ENCODE results near the gene ACP2.

ACP2 gene

DNA sequence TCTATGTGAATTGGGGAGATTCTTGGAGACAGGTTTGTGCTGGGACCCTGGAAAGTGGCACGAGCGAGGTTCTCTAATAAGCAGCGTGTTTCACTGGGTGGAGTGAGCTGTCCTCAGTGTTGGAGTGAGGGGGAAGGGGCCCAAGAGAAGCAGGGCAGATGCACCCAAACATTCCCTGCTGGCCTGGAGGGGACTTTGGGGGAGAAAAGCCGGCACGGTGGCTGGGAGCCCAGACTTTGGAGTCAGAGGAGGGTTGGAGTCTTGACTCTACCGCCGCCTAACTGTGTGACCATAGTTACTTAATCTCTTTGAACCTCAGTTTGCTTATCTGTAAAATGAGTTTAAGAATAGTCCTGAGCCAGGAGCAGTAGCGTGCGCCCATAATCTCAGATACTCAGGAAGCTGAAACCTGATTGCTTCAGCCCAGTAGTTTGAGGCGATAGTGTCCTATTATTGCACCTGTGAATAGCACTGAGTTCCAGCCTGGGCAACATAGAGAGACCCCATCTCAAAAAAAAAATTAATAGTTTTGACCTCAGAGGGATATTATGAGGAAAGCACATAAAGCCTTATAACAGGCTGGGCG lies 9.8 kb upstream of the ACP2 start:
- FAIRE-seq, result no peak
- DNase-seq (ENCODE audit: insufficient read length, low spot score), result no peak
- TF ChIP-seq, protein P1, sequence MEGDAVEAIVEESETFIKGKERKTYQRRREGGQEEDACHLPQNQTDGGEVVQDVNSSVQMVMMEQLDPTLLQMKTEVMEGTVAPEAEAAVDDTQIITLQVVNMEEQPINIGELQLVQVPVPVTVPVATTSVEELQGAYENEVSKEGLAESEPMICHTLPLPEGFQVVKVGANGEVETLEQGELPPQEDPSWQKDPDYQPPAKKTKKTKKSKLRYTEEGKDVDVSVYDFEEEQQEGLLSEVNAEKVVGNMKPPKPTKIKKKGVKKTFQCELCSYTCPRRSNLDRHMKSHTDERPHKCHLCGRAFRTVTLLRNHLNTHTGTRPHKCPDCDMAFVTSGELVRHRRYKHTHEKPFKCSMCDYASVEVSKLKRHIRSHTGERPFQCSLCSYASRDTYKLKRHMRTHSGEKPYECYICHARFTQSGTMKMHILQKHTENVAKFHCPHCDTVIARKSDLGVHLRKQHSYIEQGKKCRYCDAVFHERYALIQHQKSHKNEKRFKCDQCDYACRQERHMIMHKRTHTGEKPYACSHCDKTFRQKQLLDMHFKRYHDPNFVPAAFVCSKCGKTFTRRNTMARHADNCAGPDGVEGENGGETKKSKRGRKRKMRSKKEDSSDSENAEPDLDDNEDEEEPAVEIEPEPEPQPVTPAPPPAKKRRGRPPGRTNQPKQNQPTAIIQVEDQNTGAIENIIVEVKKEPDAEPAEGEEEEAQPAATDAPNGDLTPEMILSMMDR (IDR thresholded peaks at IDR 0.05; ENCODE audit: insufficient read depth, missing control alignments), result no peak

DNA sequence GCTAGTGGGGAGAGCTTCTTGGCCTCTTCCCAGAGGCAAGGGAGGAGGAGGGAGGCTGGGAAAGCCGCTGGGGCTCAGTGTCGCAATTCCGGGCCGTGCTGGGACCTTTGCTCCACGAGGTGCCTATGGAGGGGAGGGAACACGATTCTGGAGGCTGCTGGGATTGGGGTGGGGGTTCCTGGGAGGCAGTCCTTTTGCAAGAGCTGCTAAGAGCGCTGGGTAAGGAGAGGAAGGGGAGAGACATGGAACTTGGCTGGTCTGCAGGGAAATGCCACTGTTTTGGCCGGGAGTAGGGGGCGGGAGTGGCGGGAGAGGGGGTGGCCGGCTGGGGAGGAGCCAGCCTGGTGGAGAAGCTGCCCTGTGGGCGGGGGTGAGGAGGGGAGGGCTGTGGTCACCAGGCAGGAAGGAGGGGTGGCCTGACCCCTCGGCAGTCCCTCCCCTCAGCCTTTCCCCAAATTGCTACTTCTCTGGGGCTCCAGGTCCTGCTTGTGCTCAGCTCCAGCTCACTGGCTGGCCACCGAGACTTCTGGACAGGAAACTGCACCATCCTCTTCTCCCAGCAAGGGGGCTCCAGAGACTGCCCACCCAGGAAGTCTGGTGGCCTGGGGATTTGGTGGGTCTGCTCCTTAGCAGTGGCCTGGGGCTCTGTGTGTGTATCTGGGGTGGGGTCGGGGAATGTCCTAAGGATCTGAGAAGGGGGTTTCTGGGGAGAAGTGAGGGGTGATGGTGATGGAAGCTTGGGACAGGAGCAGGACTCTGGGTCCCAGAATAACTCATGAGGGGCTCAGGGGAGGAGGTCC lies 9.1 kb upstream of the ACP2 start, which contains the start of gene NR1H3:
TSS of gene NR1H3 (plus strand) at position 480 of the 800 bp plus-strand sequence. CDS start 1,221 bp downstream, outside the sequence.
- TF ChIP-seq, protein P1 (IDR thresholded peaks at IDR 0.05; ENCODE audit: insufficient read depth, missing control alignments), result peak; percentile 54
- FAIRE-seq (no peak), DNase-seq (ENCODE audit: insufficient read length, low spot score) (no peak)

DNA sequence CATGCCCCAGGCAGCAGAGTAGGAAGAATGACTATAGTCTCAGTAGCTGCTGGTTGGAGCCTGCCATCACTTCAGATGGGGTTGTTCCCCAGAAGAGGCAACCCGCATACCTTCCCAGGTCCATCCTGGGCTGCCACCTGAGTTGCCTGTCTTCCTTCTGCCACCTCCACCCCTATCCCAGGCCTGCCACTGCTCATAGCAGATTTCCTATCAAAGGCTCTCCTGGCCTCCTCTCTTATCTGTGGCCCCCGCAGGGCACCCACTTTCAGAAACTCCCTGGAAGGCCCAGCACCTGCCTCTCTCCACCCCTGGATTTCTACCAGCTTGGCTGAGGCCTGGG lies 8.5 kb upstream of the ACP2 start:
- TF ChIP-seq, protein P1 (IDR thresholded peaks at IDR 0.05; ENCODE audit: insufficient read depth, missing control alignments), result no peak
- FAIRE-seq (no peak), DNase-seq (ENCODE audit: insufficient read length, low spot score) (no peak)

DNA sequence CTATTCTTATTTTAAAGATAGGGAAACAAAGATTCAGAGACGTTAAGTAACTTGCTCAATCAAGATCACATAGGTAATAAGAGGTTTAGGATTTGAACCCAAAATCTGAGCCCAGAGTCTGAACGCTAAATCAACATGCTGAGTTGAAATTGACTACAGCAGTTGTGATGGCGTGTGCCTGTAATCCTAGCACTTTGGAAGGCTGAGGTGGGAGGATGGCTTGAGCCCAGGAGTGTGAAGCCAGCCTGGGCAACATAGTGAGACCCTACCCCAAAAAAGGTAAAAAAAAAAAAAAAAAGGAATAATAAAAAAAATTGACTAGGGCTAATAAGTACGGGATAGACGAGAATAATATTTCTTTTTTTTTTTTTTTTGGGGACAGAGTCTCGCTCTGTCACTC lies 7.8 kb upstream of the ACP2 start:
- DNase-seq (ENCODE audit: insufficient read length, low spot score) (no peak), FAIRE-seq (no peak)
- TF ChIP-seq, protein P1 (IDR thresholded peaks at IDR 0.05; ENCODE audit: insufficient read depth, missing control alignments), result no peak

DNA sequence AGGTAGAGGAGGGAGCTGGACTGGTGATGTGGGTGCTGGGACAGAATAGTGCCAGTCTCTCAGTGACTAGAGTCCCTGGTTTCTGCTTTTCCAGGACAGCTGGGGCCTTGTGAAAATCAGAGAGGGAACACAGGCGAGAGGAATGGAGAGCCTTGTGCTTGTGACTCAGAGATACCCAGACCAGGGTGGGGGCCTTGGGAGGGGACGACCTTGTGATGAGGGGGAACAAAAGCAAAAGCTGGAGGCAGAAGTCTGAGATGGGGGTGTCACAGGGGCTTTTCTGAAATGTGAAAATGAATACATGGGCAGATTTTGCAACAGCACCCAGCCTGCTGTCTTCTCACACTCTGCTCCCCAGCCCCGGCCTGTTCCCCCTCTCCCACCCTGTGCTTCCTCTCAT lies 5.8 kb upstream of the ACP2 start:
- no peak for FAIRE-seq
- no peak for DNase-seq (ENCODE audit: insufficient read length, low spot score)
- TF ChIP-seq, protein P1 (IDR thresholded peaks at IDR 0.05; ENCODE audit: insufficient read depth, missing control alignments), result no peak

DNA sequence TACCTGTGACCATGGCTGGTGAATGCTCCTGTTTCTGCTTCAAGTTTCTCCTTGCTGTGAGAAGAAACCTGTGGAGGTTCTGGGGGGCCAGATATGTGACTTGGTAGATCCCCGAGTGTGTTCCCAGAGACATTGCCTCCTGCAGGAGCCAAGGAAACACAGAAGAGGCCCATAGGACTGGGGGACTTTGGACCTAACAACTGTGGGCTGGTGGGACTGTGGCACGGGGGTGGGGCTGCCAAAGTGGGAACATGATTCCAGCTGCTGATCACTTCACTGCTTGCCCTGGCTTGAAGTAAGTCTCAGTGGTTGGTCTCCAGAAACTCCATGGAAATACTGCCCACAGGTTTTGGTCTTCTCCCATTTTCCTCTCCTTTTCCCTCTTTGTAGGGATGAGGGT lies 5.0 kb upstream of the ACP2 start:
- FAIRE-seq (no peak), DNase-seq (ENCODE audit: insufficient read length, low spot score) (no peak)
- TF ChIP-seq, protein P1 (IDR thresholded peaks at IDR 0.05; ENCODE audit: insufficient read depth, missing control alignments), result no peak

DNA sequence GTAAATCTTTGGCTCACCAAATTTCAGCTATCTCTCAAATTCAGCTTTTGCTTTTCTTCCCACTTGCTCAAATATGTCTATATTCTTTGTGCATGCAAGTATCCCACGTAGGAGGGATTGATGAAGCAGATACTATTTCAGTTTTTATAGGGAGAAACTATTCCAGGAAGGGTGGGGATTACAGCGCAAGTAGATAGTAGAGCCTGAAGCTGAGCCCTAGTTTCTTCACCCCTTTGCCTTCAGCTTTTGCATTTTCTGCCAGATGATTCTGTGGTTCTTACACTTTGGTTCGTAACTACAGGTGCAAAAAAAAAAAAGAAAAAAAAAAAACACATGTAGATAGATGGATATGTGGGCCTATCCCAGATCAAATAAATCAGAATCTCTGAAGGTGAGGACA lies 3.1 kb upstream of the ACP2 start:
- no peak for DNase-seq (ENCODE audit: insufficient read length, low spot score)
- TF ChIP-seq, protein P1 (IDR thresholded peaks at IDR 0.05; ENCODE audit: insufficient read depth, missing control alignments), result no peak
- no peak for FAIRE-seq
